Panc1 (cell line): ENCODE data around the gene SURF2. TPM values are rescaled to one million over a fixed set of nuclear protein-coding genes. Genes with fewer than 3 reads are reported as not detected.

ENCODE experiments used
- ATAC-seq: fragments of 200-7000 bp; cut with Tn5 transposase; 2 replicates; pipeline ENCODE4 v1.9.1; 2020; ENCODE audit warnings: mild to moderate bottlenecking, moderate library complexity
- BruUV-seq: library from RNA; stranded (reverse); fragments of 400-500 nt; replicated peaks from 2 replicates; lab custom pipeline; 2021; lab: Mats Ljungman, UMichigan
- CTCF ChIA-PET: fragments of 300-600 bp; sonication (Branson Sonifier 250); formaldehyde crosslinking; loops from one replicate; lab custom pipeline; 2022; ENCODE audit warnings: antibody characterized with exemption; lab: Charles Lee
- POLR2A ChIA-PET: fragments of 300-600 bp; sonication (Branson Sonifier 250); formaldehyde crosslinking; loops from one replicate; lab custom pipeline; 2022; ENCODE audit warnings: antibody characterized with exemption; lab: Charles Lee
- DNase-seq: peaks from one replicate; pipeline ENCODE4 v3.0.0-alpha.2; 2010; ENCODE audit warnings: low read depth, low spot score
- H3K27ac ChIP-seq: 2 replicates; pipeline ENCODE4 v1.5.1; 2011; ENCODE audit warnings: mild to moderate bottlenecking, low read length, inconsistent platforms
- H3K27me3 ChIP-seq: fragments of 200-500 bp; sonication (Bioruptor generic); 2 replicates; pipeline ENCODE4 v1.6.0; 2014; ENCODE audit warnings: low read length, inconsistent platforms; ENCODE audit not compliant: control insufficient read depth, insufficient read depth
- H3K36me3 ChIP-seq: fragments of 200-500 bp; sonication (Bioruptor generic); 2 replicates; pipeline ENCODE4 v1.5.1; 2014; ENCODE audit warnings: inconsistent platforms, mild to moderate bottlenecking, low read length, moderate library complexity; ENCODE audit not compliant: control insufficient read depth, insufficient read depth
- H3K4me1 ChIP-seq: 2 replicates; pipeline ENCODE4 v1.5.1; 2011; ENCODE audit warnings: inconsistent platforms, mild to moderate bottlenecking, low read length, moderate library complexity; ENCODE audit not compliant: control insufficient read depth, insufficient read depth
- H3K4me3 ChIP-seq, 2 experiments: 2 replicates each; pipeline ENCODE4 v1.5.1; 2011 to 2012; ENCODE audit warnings: low read depth in 2 of 2, low read length in 2 of 2, mild to moderate bottlenecking in 2 of 2, inconsistent platforms in 1 of 2, moderate library complexity in 1 of 2
- H3K9me3 ChIP-seq: fragments of 200-500 bp; sonication (Bioruptor generic); 2 replicates; pipeline ENCODE4 v1.5.1; 2014; ENCODE audit warnings: low read depth, mild to moderate bottlenecking, inconsistent platforms, low read length, moderate library complexity; ENCODE audit not compliant: control insufficient read depth, insufficient read depth
- CTCF ChIP-seq: fragments of 450-650 bp; IDR thresholded peaks from 2 replicates; pipeline ENCODE4 v1.5.1; 2017; ENCODE audit warnings: mild to moderate bottlenecking
- POLR2AphosphoS5 ChIP-seq: IDR thresholded peaks from 2 replicates; pipeline ENCODE4 v1.6.1; 2012; ENCODE audit warnings: mild to moderate bottlenecking, low read depth, low read length, moderate library complexity
- SIN3A ChIP-seq: IDR thresholded peaks from 2 replicates; pipeline ENCODE4 v1.6.1; 2012; ENCODE audit warnings: low read depth, mild to moderate bottlenecking, low read length, moderate library complexity, borderline replicate concordance; ENCODE audit not compliant: insufficient read depth
- TCF7L2 ChIP-seq: IDR thresholded peaks from 2 replicates; pipeline ENCODE4 v1.6.1; 2011; ENCODE audit warnings: mild to moderate bottlenecking, low read depth, low read length, inconsistent platforms
- in situ Hi-C: cut with HindIII; loops from 2 replicates; pipeline ENCODE4 v1.10.0; 2016; ENCODE audit warnings: low sequenced_read_pairs, low pct_unique_long_range_greater_than_20kb
- intact Hi-C: fragments of 100-400 bp; cut with micrococcal nuclease; formaldehyde crosslinking; loops from one replicate; pipeline ENCODE4 v1.10.0; 2022; ENCODE audit not compliant: unreplicated experiment
- total RNA-seq: library from RNA; stranded (reverse); gene quantifications from one replicate; pipeline ENCODE4 v1.2.1, GENCODE V29; 2021; ENCODE audit not compliant: unreplicated experiment
- TF ChIP-seq, protein P1 (sequence below), 2 experiments: IDR thresholded peaks; 2 replicates each; pipeline ENCODE4 v1.6.1; 2011 to 2012; ENCODE audit warnings: low read depth in 2 of 2, control low read depth in 1 of 2, low read length in 1 of 2, mild to moderate bottlenecking in 1 of 2, moderate library complexity in 1 of 2; ENCODE audit not compliant: insufficient read depth in 1 of 2

SURF2 gene
- total RNA-seq, 1 experiment from 2014 or later: 19.2 TPM

GRCh38 chr9:133340256-133340655 is 16.1 kb upstream of the SURF2 start:
- ATAC-seq: no peak

DNA sequence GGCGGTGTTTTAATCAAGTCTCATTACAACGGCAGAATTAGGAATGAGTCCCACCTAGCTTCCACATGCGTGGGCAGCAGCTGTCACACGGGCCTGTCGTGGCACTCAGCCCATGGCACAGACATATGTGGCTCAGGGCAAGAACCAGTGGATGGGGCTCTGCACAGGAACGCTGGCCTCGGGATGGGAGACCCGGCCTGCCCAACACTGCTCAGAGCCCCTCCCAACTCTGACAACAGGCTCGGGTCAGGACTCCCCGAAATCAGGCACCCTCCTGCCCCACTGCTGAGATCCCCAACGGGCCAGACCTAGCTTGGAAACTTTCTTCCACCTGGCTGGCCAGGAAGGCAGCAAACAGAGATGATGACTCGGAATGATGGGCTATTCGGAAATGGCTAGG is 15.4 kb upstream of the SURF2 start:
- CTCF ChIA-PET: no interaction called here
- BruUV-seq: no TSS peak

More at GRCh38 chr9:133340256-133340655, 16.1 kb upstream of the SURF2 start:
- Histone ChIP-seq H3K9me3 (no peaks in the 10 kb centered on the region), H3K27me3 (no peaks in the 10 kb centered on the region), H3K36me3 (peaks cover 3% of the 10 kb centered on the region), H3K4me3 (no peak overlapping the region), H3K27ac (no peak overlapping the region), H3K4me1 (no peaks in the 10 kb centered on the region; the same call in 1 of the 2 replicates)
- in situ Hi-C loops: no loop called here
- BruUV-seq: no TSS peak
- CTCF ChIA-PET: no interaction called here
- TF ChIP-seq, protein P1, sequence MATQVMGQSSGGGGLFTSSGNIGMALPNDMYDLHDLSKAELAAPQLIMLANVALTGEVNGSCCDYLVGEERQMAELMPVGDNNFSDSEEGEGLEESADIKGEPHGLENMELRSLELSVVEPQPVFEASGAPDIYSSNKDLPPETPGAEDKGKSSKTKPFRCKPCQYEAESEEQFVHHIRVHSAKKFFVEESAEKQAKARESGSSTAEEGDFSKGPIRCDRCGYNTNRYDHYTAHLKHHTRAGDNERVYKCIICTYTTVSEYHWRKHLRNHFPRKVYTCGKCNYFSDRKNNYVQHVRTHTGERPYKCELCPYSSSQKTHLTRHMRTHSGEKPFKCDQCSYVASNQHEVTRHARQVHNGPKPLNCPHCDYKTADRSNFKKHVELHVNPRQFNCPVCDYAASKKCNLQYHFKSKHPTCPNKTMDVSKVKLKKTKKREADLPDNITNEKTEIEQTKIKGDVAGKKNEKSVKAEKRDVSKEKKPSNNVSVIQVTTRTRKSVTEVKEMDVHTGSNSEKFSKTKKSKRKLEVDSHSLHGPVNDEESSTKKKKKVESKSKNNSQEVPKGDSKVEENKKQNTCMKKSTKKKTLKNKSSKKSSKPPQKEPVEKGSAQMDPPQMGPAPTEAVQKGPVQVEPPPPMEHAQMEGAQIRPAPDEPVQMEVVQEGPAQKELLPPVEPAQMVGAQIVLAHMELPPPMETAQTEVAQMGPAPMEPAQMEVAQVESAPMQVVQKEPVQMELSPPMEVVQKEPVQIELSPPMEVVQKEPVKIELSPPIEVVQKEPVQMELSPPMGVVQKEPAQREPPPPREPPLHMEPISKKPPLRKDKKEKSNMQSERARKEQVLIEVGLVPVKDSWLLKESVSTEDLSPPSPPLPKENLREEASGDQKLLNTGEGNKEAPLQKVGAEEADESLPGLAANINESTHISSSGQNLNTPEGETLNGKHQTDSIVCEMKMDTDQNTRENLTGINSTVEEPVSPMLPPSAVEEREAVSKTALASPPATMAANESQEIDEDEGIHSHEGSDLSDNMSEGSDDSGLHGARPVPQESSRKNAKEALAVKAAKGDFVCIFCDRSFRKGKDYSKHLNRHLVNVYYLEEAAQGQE (IDR thresholded peaks at IDR 0.05; ENCODE audit: insufficient read depth in 1 of 2, low read depth in 2 of 2, low read length in 1 of 2): no peak
- TF ChIP-seq TCF7L2 (no peak), POLR2AphosphoS5 (no peak)
- POLR2A ChIA-PET: no interaction called here
- intact Hi-C loops: no loop called here
- DNase-seq: no peak

More for the DNA sequence above, 15.4 kb upstream of the SURF2 start:
- Histone ChIP-seq H3K9me3 (no peaks in the 10 kb centered on the region), H3K36me3 (no peaks in the 10 kb centered on the region; the same call in 1 of the 2 replicates), H3K4me3 (no peak overlapping the region), H3K27ac (no peak overlapping the region), H3K27me3 (no peaks in the 10 kb centered on the region), H3K4me1 (no peaks in the 10 kb centered on the region; the same call in 1 of the 2 replicates)
- DNase-seq (no peak), ATAC-seq (no peak)
- TF ChIP-seq CTCF: no peak
- TF ChIP-seq TCF7L2: no peak
- TF ChIP-seq SIN3A: no peak
- no peak for TF ChIP-seq POLR2AphosphoS5
- TF ChIP-seq, protein P1 (IDR thresholded peaks at IDR 0.05; ENCODE audit: insufficient read depth in 1 of 2, low read depth in 2 of 2, low read length in 1 of 2): no peak
- in situ Hi-C loops (no loop called here), intact Hi-C loops (no loop called here)
- POLR2A ChIA-PET: no interaction called here
